GM12891 (cell line): ENCODE results near the gene IGLL5.

Experiments
- POLR2A ChIP-seq: IDR thresholded peaks from 2 replicates; pipeline ENCODE4 v1.6.1; 2011; ENCODE audit warnings: low read depth, low read length, control low read depth
- POLR2AphosphoS5 ChIP-seq: IDR thresholded peaks from 2 replicates; pipeline ENCODE4 v1.6.1; 2011; ENCODE audit warnings: low read depth, low read length, control low read depth
- POU2F2 ChIP-seq: IDR thresholded peaks from 2 replicates; pipeline ENCODE4 v1.6.1; 2011; ENCODE audit warnings: low read depth, mild to moderate bottlenecking, control low read depth, low read length, moderate library complexity
- SPI1 ChIP-seq: IDR thresholded peaks from 2 replicates; pipeline ENCODE4 v1.6.1; 2011; ENCODE audit warnings: low read depth, low read length, control low read depth
- TAF1 ChIP-seq: IDR thresholded peaks from 2 replicates; pipeline ENCODE4 v1.6.1; 2011; ENCODE audit warnings: low read depth, low read length, control low read depth

- TF ChIP-seq POLR2AphosphoS5 = no peak
- no peak for TF ChIP-seq POLR2A
- no peak for TF ChIP-seq POU2F2
- no peak for TF ChIP-seq TAF1
- no peak for TF ChIP-seq SPI1
Observed at GRCh38 chr22:22910272-22911240, 22.9 kb downstream of the IGLL5 start.
